ENCODE results near the gene MTHFD2L. TPM values are rescaled to one million over a fixed set of nuclear protein-coding genes. Genes with fewer than 3 reads are reported as not detected.

MTHFD2L gene
- total and polyA plus RNA-seq, 2 experiments from 2014 or later, result 20.0 to 32.0 TPM

GRCh38 chr4:74157154-74157553 is 764 bp upstream of the MTHFD2L start:
- peaks cover 7% of the 10 kb centered on the region for H4K20me1 ChIP-seq (ENCODE audit: insufficient read depth, poor library complexity, severe bottlenecking)
- 20% methylated on average over 2 of the region's 2 CpGs for WGBS (ENCODE audit: low lambda C conversion rate, missing lambda C conversion rate)
- no peaks in the 10 kb centered on the region for H3K9me2 ChIP-seq (replicated peaks; ENCODE audit: insufficient read depth)
- peak overlapping the region; percentile 94 for H3K27ac ChIP-seq
- no peaks in the 10 kb centered on the region for H3K36me3 ChIP-seq (replicated peaks; ENCODE audit: insufficient read depth, low read depth)
- no peak for DNase-seq (ENCODE audit: low spot score)
- TF ChIP-seq EZH2phosphoT487 (IDR thresholded peaks at IDR 0.05; ENCODE audit: low read depth, severe bottlenecking, unreplicated experiment), result no peak
- no peak for TF ChIP-seq EZH2 (IDR thresholded peaks at IDR 0.05; ENCODE audit: borderline replicate concordance)
- no peak for TF ChIP-seq CTCF (IDR thresholded peaks at IDR 0.05; ENCODE audit: poor library complexity)
- peaks cover 38% of the 10 kb centered on the region for H3K79me2 ChIP-seq
- H2AFZ ChIP-seq, result peak overlapping the region; percentile 85
- H3K4me2 ChIP-seq, result peak overlapping the region; percentile 76
- H3K9me3 ChIP-seq (ENCODE audit: low read depth), result no peaks in the 10 kb centered on the region
- peak overlapping the region; percentile 33 for H3K4me3 ChIP-seq
- no peaks in the 10 kb centered on the region for H3K27me3 ChIP-seq
- peaks cover 19% of the 10 kb centered on the region for H3K4me1 ChIP-seq (ENCODE audit: insufficient read depth)

- H3K4me2 ChIP-seq, result peak overlapping the region; percentile 76
- H3K4me3 ChIP-seq, result peak overlapping the region; percentile 71
- no peaks in the 10 kb centered on the region for H3K36me3 ChIP-seq (replicated peaks; ENCODE audit: insufficient read depth, low read depth)
- TF ChIP-seq EZH2phosphoT487 (IDR thresholded peaks at IDR 0.05; ENCODE audit: low read depth, severe bottlenecking, unreplicated experiment) (no peak), EZH2 (IDR thresholded peaks at IDR 0.05; ENCODE audit: borderline replicate concordance) (no peak), CTCF (IDR thresholded peaks at IDR 0.05; ENCODE audit: poor library complexity) (no peak)
- H3K27ac ChIP-seq, result peak overlapping the region; percentile 94
- H4K20me1 ChIP-seq (ENCODE audit: insufficient read depth, poor library complexity, severe bottlenecking), result peaks cover 7% of the 10 kb centered on the region
- peaks cover 19% of the 10 kb centered on the region for H3K4me1 ChIP-seq (ENCODE audit: insufficient read depth)
- H3K27me3 ChIP-seq, result no peaks in the 10 kb centered on the region
- no peak for DNase-seq (ENCODE audit: low spot score)
- no peaks in the 10 kb centered on the region for H3K9me3 ChIP-seq (ENCODE audit: low read depth)
- 6% methylated on average over 15 of the region's 15 CpGs for WGBS (ENCODE audit: low lambda C conversion rate, missing lambda C conversion rate)
- H3K79me2 ChIP-seq, result peaks cover 45% of the 10 kb centered on the region
- H2AFZ ChIP-seq, result peak overlapping the region; percentile 85
- H3K9me2 ChIP-seq (replicated peaks; ENCODE audit: insufficient read depth), result no peaks in the 10 kb centered on the region
These were observed 686 bp downstream of the MTHFD2L start for GRCh38 chr4:74158466-74159142.

- H3K79me2 ChIP-seq, result peaks cover 47% of the 10 kb centered on the region
These were observed 1.3 kb downstream of the MTHFD2L start for GRCh38 chr4:74159143-74159709.

More at GRCh38 chr4:74159143-74159709, 1.3 kb downstream of the MTHFD2L start:
- no peaks in the 10 kb centered on the region for H3K27me3 ChIP-seq
- peak overlapping the region; percentile 76 for H3K4me2 ChIP-seq
- H3K27ac ChIP-seq, result peak overlapping the region; percentile 94
- TF ChIP-seq EZH2phosphoT487 (IDR thresholded peaks at IDR 0.05; ENCODE audit: low read depth, severe bottlenecking, unreplicated experiment) (no peak), CTCF (IDR thresholded peaks at IDR 0.05; ENCODE audit: poor library complexity) (no peak), EZH2 (IDR thresholded peaks at IDR 0.05; ENCODE audit: borderline replicate concordance) (no peak)
- WGBS (ENCODE audit: low lambda C conversion rate, missing lambda C conversion rate), result 48% methylated on average over 2 of the region's 2 CpGs
- no peak for DNase-seq (ENCODE audit: low spot score)
- peak overlapping the region; percentile 85 for H2AFZ ChIP-seq
- H3K4me1 ChIP-seq (ENCODE audit: insufficient read depth), result peaks cover 19% of the 10 kb centered on the region
- no peaks in the 10 kb centered on the region for H3K9me3 ChIP-seq (ENCODE audit: low read depth)
- no peaks in the 10 kb centered on the region for H3K36me3 ChIP-seq (replicated peaks; ENCODE audit: insufficient read depth, low read depth)
- H3K9me2 ChIP-seq (replicated peaks; ENCODE audit: insufficient read depth), result no peaks in the 10 kb centered on the region
- peak overlapping the region; percentile 71 for H3K4me3 ChIP-seq
- H4K20me1 ChIP-seq (ENCODE audit: insufficient read depth, poor library complexity, severe bottlenecking), result peaks cover 7% of the 10 kb centered on the region
